NT2/D1 (cell line): ENCODE results near the gene GNG4.

Experiments used
- YY1 ChIP-seq: IDR thresholded peaks from 2 replicates; pipeline ENCODE4 v1.6.1; 2011; ENCODE audit not compliant: insufficient read length, insufficient read depth
- ZNF274 ChIP-seq: IDR thresholded peaks from 2 replicates; pipeline ENCODE4 v1.6.1; 2011; ENCODE audit warnings: mild to moderate bottlenecking, low read depth, low read length

- TF ChIP-seq ZNF274 (no peak), YY1 (no peak)
Observed at GRCh38 chr1:235642943-235643371, 6.6 kb downstream of the GNG4 start.
